PC-3 (cell line): ENCODE measurements around the gene CLDN17. TPM values are rescaled to one million over a fixed set of nuclear protein-coding genes. Genes with fewer than 3 reads are reported as not detected.

Experiments used
- ATAC-seq: fragments of 200-7000 bp; cut with Tn5 transposase; 2 replicates; pipeline ENCODE4 v1.9.1; 2020; ENCODE audit warnings: mild to moderate bottlenecking, moderate library complexity
- BruUV-seq: library from RNA; stranded (reverse); fragments of 400-500 nt; replicated peaks from 2 replicates; lab custom pipeline; 2021; lab: Mats Ljungman, UMichigan
- CTCF ChIA-PET: fragments of 300-600 bp; sonication (Branson Sonifier 250); formaldehyde crosslinking; loops from one replicate; lab custom pipeline; 2022; ENCODE audit warnings: antibody characterized with exemption; lab: Charles Lee
- POLR2A ChIA-PET: fragments of 300-600 bp; sonication (Branson Sonifier 250); formaldehyde crosslinking; loops from one replicate; lab custom pipeline; 2022; ENCODE audit warnings: antibody characterized with exemption; ENCODE audit not compliant: unreplicated experiment; lab: Charles Lee
- DNase-seq: peaks from one replicate; pipeline ENCODE4 v3.0.0-alpha.2; 2015
- H2AFZ ChIP-seq: fragments of 300-600 bp; sonication (generic); 2 replicates; pipeline ENCODE4 v1.6.0; 2016; ENCODE audit warnings: antibody characterized with exemption, low read length
- H3F3A ChIP-seq: fragments of 300-600 bp; sonication (generic); one replicate; pipeline ENCODE4 v1.6.0; 2017; ENCODE audit warnings: antibody characterized with exemption, low read length, control low read depth, mild to moderate bottlenecking; ENCODE audit not compliant: unreplicated experiment
- H3K27ac ChIP-seq: fragments of 300-600 bp; sonication (generic); 2 replicates; pipeline ENCODE4 v1.5.1; 2016; ENCODE audit warnings: mild to moderate bottlenecking, low read length
- H3K27me3 ChIP-seq: fragments of 300-600 bp; sonication (generic); 2 replicates; pipeline ENCODE4 v1.6.1; 2016; ENCODE audit warnings: low read length, mixed read lengths
- H3K36me3 ChIP-seq: fragments of 300-600 bp; sonication (generic); 2 replicates; pipeline ENCODE4 v1.6.1; 2016; ENCODE audit warnings: low read depth, mixed run types, low read length, mixed read lengths
- H3K4me1 ChIP-seq: fragments of 300-600 bp; sonication (generic); 2 replicates; pipeline ENCODE4 v1.5.1; 2016; ENCODE audit warnings: low read length; ENCODE audit not compliant: insufficient read depth
- H3K4me2 ChIP-seq: fragments of 300-600 bp; sonication (generic); 2 replicates; pipeline ENCODE4 v1.6.0; 2016; ENCODE audit warnings: low read length
- H3K4me3 ChIP-seq: fragments of 300-600 bp; sonication (generic); 2 replicates; pipeline ENCODE4 v1.5.1; 2016; ENCODE audit warnings: mild to moderate bottlenecking, low read length, mixed read lengths
- H3K79me2 ChIP-seq: fragments of 300-600 bp; sonication (generic); 2 replicates; pipeline ENCODE4 v1.6.1; 2017; ENCODE audit warnings: low read length, mixed read lengths
- H3K9ac ChIP-seq: fragments of 300-600 bp; sonication (generic); 2 replicates; pipeline ENCODE4 v1.6.0; 2016; ENCODE audit warnings: mild to moderate bottlenecking, low read length
- H3K9me2 ChIP-seq: fragments of 300-600 bp; sonication (generic); replicated peaks from 2 replicates; pipeline ENCODE4 v1.6.1; 2016; ENCODE audit warnings: mixed run types, low read length, mixed read lengths
- H3K9me3 ChIP-seq: fragments of 300-600 bp; sonication (generic); 2 replicates; pipeline ENCODE4 v1.6.1; 2016; ENCODE audit warnings: low read length, mixed read lengths
- H4K20me1 ChIP-seq: fragments of 300-600 bp; sonication (generic); 2 replicates; pipeline ENCODE4 v1.6.1; 2016; ENCODE audit warnings: low read length, mixed read lengths
- EZH2 ChIP-seq: fragments of 300-600 bp; sonication (generic); IDR thresholded peaks from one replicate; pipeline ENCODE4 v1.6.1; 2017; ENCODE audit warnings: antibody characterized with exemption, mild to moderate bottlenecking, low read length; ENCODE audit not compliant: unreplicated experiment
- EZH2phosphoT487 ChIP-seq: fragments of 300-600 bp; sonication (generic); IDR thresholded peaks from 2 replicates; pipeline ENCODE4 v1.6.1; 2018; ENCODE audit warnings: mild to moderate bottlenecking, antibody characterized with exemption, low read length, borderline replicate concordance
- intact Hi-C: fragments of 100-400 bp; cut with micrococcal nuclease; formaldehyde crosslinking; loops from 2 replicates; pipeline ENCODE4 v1.9.0; 2023
- total RNA-seq: library from RNA; depleted of rRNA; stranded (reverse); fragments of >200 nt; gene quantifications from 2 replicates; pipeline ENCODE4 v1.2.3, GENCODE V29; 2014
- TF ChIP-seq, protein P1 (sequence below): fragments of 300-600 bp; sonication (generic); conservative IDR thresholded peaks from 2 replicates; pipeline ENCODE4 v1.5.1; 2017; ENCODE audit warnings: antibody characterized with exemption, low read depth, mild to moderate bottlenecking, low read length

The CLDN17 gene
- total RNA-seq, 1 experiment from 2014 or later: not detected

DNA sequence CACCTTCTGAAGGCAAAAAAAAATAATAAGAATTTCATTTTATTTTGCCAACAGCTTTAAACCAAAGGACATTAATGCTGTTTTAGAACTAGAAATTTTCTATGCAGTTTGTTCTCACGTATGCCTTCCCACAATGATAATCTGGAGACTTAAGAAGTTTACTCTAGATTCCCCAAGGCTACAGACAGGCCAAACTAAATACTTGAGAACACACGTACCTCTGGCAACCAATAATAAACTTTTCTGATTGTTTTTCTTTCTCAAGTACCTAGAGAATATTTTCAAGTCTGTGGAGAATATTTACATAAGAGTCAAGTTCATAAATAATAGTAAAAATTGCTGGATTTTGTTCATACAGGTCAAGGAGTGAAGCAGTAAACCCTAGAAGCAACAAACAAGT is 33.4 kb upstream of the CLDN17 start:
- ChIA-PET POLR2A (no interaction called here), CTCF (no interaction called here)
- ATAC-seq: no peak
- H4K20me1 ChIP-seq: no peaks in the 10 kb centered on the region
- no peaks in the 10 kb centered on the region for H3K4me1 ChIP-seq
- H3K36me3 ChIP-seq: no peaks in the 10 kb centered on the region
- H2AFZ ChIP-seq: no peak overlapping the region
- H3K79me2 ChIP-seq: no peaks in the 10 kb centered on the region
- intact Hi-C loops: loop anchor here (10.0 kb wide), 1 partner anchor 155 kb away; no protein-coding TSS in a partner anchor
- BruUV-seq: no TSS peak
- DNase-seq: no peak
- H3K27me3 ChIP-seq: peaks cover 28% of the 10 kb centered on the region
- H3K4me3 ChIP-seq: no peak overlapping the region
- no peaks in the 10 kb centered on the region for H3K9me2 ChIP-seq
- no peaks in the 10 kb centered on the region for H3F3A ChIP-seq
- H3K4me2 ChIP-seq: no peak overlapping the region
- TF ChIP-seq, protein P1, sequence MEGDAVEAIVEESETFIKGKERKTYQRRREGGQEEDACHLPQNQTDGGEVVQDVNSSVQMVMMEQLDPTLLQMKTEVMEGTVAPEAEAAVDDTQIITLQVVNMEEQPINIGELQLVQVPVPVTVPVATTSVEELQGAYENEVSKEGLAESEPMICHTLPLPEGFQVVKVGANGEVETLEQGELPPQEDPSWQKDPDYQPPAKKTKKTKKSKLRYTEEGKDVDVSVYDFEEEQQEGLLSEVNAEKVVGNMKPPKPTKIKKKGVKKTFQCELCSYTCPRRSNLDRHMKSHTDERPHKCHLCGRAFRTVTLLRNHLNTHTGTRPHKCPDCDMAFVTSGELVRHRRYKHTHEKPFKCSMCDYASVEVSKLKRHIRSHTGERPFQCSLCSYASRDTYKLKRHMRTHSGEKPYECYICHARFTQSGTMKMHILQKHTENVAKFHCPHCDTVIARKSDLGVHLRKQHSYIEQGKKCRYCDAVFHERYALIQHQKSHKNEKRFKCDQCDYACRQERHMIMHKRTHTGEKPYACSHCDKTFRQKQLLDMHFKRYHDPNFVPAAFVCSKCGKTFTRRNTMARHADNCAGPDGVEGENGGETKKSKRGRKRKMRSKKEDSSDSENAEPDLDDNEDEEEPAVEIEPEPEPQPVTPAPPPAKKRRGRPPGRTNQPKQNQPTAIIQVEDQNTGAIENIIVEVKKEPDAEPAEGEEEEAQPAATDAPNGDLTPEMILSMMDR: no peak
- TF ChIP-seq EZH2phosphoT487 (no peak), EZH2 (no peak)
- no peaks in the 10 kb centered on the region for H3K9me3 ChIP-seq
- no peak overlapping the region for H3K9ac ChIP-seq
- H3K27ac ChIP-seq: no peak overlapping the region

DNA sequence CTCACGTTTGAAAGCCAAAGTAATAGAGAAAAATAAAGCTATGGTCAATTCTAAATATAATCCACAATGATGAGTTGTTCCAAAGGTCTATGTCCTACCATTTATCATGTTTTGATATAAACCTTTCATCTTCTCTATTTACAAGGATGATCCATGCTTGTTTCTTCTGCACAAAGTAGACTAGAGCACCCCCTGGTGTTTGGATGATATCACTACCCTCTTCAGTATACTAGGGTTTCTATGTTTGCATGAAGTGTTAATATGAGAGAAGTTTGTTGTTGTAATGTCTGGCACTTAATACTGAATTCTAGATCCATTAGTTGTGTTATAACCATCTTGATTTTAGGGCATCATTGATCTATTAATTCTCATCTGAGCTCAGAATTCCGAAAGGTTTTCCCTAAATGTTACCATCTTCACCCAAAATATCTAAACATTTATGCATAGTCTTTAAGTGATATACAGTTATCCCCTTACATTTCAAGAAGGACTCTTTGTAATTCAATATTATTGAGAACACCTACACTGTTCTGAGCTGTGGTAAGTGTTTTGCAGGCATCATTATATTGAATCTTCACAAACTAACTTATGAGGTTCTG is 28.2 kb upstream of the CLDN17 start:
- H3K9me2 ChIP-seq: no peaks in the 10 kb centered on the region
- ATAC-seq (peak; percentile 38; the same call in 1 of the 2 replicates), DNase-seq (peak; percentile 76)
- no peaks in the 10 kb centered on the region for H4K20me1 ChIP-seq
- H3K9me3 ChIP-seq: no peaks in the 10 kb centered on the region
- intact Hi-C loops: loop anchor here (10.0 kb wide), 1 partner anchor 150 kb away; no protein-coding TSS in a partner anchor
- H3F3A ChIP-seq: no peaks in the 10 kb centered on the region
- TF ChIP-seq EZH2phosphoT487 (no peak), EZH2 (no peak)
- TF ChIP-seq, protein P1: peak; percentile 87
- H2AFZ ChIP-seq: no peak overlapping the region
- H3K4me1 ChIP-seq: no peaks in the 10 kb centered on the region
- H3K27ac ChIP-seq: no peak overlapping the region
- no peak overlapping the region for H3K9ac ChIP-seq
- H3K4me2 ChIP-seq: no peak overlapping the region
- no peaks in the 10 kb centered on the region for H3K79me2 ChIP-seq
- no peaks in the 10 kb centered on the region for H3K36me3 ChIP-seq
- peaks cover 60% of the 10 kb centered on the region for H3K27me3 ChIP-seq
- CTCF ChIA-PET: no interaction called here
- H3K4me3 ChIP-seq: no peak overlapping the region
- BruUV-seq: no TSS peak
- POLR2A ChIA-PET: no interaction called here

DNA sequence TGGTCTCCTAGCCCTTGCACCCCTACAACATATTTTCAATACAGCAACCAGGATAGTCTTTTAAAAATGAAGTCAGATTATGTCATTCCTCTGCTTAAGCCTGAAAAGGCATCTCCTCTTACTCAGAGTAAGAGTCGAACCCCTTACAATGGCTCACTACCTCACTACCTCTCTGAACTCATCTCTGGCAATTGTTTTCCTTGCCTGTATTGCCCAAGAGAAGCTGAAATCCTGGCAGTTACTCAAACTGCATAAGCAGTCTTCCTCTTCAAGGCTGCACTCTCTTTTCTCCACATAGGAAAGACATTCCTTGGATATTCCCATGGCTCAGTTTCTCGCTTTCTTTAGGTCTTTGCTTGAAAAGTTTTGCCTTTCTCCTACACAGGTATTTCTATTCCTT is 26.6 kb upstream of the CLDN17 start:
- no peak overlapping the region for H3K9ac ChIP-seq
- no peak overlapping the region for H2AFZ ChIP-seq
- no peaks in the 10 kb centered on the region for H3K79me2 ChIP-seq
- BruUV-seq: no TSS peak
- H3K4me3 ChIP-seq: no peak overlapping the region
- H3K4me1 ChIP-seq: no peaks in the 10 kb centered on the region
- TF ChIP-seq EZH2phosphoT487: no peak
- no peak for TF ChIP-seq EZH2
- TF ChIP-seq, protein P1: no peak
- DNase-seq (no peak), ATAC-seq (no peak)
- no peaks in the 10 kb centered on the region for H4K20me1 ChIP-seq
- H3K9me2 ChIP-seq: no peaks in the 10 kb centered on the region
- no peaks in the 10 kb centered on the region for H3K36me3 ChIP-seq
- peaks cover 70% of the 10 kb centered on the region for H3K27me3 ChIP-seq
- ChIA-PET CTCF (no interaction called here), POLR2A (no interaction called here)
- no peaks in the 10 kb centered on the region for H3F3A ChIP-seq
- intact Hi-C loops: loop anchor here (10.0 kb wide), 1 partner anchor 148 kb away; no protein-coding TSS in a partner anchor
- no peak overlapping the region for H3K27ac ChIP-seq
- H3K4me2 ChIP-seq: no peak overlapping the region
- H3K9me3 ChIP-seq: no peaks in the 10 kb centered on the region
